ENCODE measurements around the gene ZNG1F.
"Not testable (repeated sequence)": the region's sequence is repeated elsewhere in the genome, so short reads cannot be mapped to it uniquely, and the experiment has no call there.

Gene ZNG1F

DNA sequence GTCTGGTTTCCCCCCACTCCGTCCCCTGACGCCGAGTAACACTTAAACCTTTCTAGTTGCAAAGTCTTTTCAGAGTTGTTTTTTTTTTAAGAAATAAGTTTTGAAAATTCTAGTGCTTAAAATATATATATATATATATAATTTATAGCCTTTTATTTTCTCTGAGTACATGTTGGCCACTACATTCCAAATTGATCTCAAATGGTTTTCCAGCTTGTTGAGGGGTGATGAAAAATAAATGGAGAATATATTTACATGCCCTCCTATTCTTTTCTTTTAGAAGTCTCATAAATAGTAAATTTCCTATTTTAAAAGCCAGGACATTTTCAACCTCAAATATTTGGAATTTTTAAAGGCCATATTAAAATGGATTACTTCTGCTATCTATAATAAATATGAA, 63.2 kb downstream of the ZNG1F start:
- H3K9me3 ChIP-seq (ENCODE audit: insufficient read depth, low read length); H3K4me3 ChIP-seq (ENCODE audit: low read length); H3K4me2 ChIP-seq (ENCODE audit: low read length); H2AFZ ChIP-seq (ENCODE audit: low read depth, low read length); H4K20me1 ChIP-seq (ENCODE audit: insufficient read depth, low read length); H3K27ac ChIP-seq (ENCODE audit: low read length); H3K9ac ChIP-seq (ENCODE audit: low read length); H3K36me3 ChIP-seq (replicated peaks; ENCODE audit: low read depth, low read length); H3K79me2 ChIP-seq (ENCODE audit: low read length); H3K4me1 ChIP-seq (ENCODE audit: low read length); H3K27me3 ChIP-seq (ENCODE audit: low read depth, low read length): not testable (repeated sequence)

DNA sequence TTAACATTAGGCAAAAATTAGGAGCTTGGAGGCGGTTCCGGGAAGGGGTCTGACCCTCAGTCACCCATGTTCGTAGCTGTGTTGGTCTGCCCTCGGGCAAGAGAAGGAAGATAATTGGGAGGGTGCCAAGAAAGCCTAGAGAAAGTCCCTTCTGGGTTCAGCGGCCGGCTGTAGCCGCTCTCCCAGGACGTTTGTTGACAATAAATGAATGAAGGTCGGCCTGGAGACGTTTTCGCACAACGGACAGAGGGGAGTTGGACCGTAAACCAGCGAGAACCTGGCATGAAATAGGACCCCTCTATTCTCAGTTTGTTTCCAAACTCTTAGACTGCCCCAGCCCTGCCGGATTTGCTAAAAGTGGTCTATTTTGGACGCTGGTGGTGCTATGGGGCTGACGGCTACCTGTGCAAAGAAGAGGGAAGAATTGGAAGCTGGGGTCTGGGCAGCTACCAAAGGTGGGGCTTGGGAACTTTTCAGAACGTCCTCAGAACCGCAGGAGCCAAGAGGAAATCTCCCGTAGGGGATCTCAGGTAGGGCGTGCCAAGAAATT, 63.9 kb downstream of the ZNG1F start:
- not testable (repeated sequence) for H3K4me3 ChIP-seq (ENCODE audit: low read length); H3K36me3 ChIP-seq (replicated peaks; ENCODE audit: low read depth, low read length); H3K27me3 ChIP-seq (ENCODE audit: low read depth, low read length); H3K4me2 ChIP-seq (ENCODE audit: low read length); H3K79me2 ChIP-seq (ENCODE audit: low read length); H3K9ac ChIP-seq (ENCODE audit: low read length); H3K4me1 ChIP-seq (ENCODE audit: low read length); H2AFZ ChIP-seq (ENCODE audit: low read depth, low read length); H3K9me3 ChIP-seq (ENCODE audit: insufficient read depth, low read length); H3K27ac ChIP-seq (ENCODE audit: low read length); H4K20me1 ChIP-seq (ENCODE audit: insufficient read depth, low read length)

DNA sequence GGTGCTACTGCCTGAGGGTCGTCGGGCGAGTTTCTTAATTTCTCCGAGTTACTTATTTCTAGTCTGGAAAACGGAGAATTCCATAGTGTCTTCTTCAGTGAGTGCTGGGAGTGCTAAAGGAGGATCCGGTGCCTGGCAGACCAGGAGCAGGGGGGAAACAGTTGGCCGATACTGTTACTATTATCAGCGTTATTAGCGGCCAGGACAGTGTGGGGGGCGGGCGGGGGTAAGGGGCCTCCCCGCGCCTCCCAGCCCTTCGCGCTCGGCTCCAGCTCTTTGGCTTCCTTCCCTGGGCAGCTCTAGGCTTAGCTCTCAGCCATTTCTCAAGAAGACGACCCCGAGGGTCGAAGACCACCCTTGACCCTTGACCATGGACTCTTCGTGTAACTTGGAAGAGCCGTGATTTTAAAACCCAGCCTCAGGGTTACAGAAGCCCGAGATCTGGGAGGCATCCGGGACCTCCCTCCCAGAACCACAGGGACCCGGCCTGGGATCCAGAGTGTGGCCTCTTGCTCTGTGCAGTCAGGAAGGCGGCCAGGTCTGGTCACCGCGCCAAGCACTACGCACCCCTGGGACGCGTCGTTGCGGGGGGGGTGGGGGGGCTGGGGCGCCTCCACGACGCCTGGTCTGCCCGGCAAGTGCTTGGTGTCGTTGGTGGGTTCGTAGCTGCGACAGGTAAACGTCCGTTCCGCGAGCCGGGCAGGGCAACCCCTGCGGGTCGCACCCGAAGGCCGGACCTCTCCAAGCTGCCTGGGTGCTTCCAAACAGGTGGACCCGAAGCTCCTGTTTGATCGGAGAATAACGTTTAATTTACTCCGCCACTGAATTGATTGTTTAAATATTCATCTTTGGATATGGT, 64.6 kb downstream of the ZNG1F start:
- H2AFZ ChIP-seq (ENCODE audit: low read depth, low read length); H3K36me3 ChIP-seq (replicated peaks; ENCODE audit: low read depth, low read length); H3K27me3 ChIP-seq (ENCODE audit: low read depth, low read length); H3K27ac ChIP-seq (ENCODE audit: low read length); H3K4me1 ChIP-seq (ENCODE audit: low read length); H3K9me3 ChIP-seq (ENCODE audit: insufficient read depth, low read length); H3K79me2 ChIP-seq (ENCODE audit: low read length); H4K20me1 ChIP-seq (ENCODE audit: insufficient read depth, low read length); H3K4me2 ChIP-seq (ENCODE audit: low read length); H3K9ac ChIP-seq (ENCODE audit: low read length); H3K4me3 ChIP-seq (ENCODE audit: low read length): not testable (repeated sequence)

DNA sequence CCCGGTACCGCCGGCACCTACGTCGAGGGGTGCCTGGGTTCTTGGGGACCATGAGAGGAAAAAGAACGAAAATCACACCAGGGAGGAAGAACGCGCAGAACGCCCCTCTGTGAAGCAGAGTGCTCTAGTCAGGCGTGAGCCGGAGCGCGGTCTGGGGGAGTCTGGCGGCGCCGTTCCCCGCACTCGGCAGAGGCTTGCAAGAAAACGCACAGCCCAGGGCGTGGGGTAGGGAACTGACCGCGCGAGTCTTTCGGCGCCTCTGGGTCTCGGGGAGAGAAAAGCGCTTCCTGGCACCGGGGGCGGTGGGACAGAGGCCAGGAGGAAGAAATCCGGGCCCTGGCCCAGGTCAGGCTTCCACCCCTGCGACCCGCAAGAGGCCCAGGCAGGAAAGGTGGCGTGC, 65.3 kb downstream of the ZNG1F start:
- not testable (repeated sequence) for H3K4me3 ChIP-seq (ENCODE audit: low read length); H4K20me1 ChIP-seq (ENCODE audit: insufficient read depth, low read length); H3K36me3 ChIP-seq (replicated peaks; ENCODE audit: low read depth, low read length); H3K27ac ChIP-seq (ENCODE audit: low read length); H3K4me2 ChIP-seq (ENCODE audit: low read length); H3K9ac ChIP-seq (ENCODE audit: low read length); H3K27me3 ChIP-seq (ENCODE audit: low read depth, low read length); H2AFZ ChIP-seq (ENCODE audit: low read depth, low read length); H3K79me2 ChIP-seq (ENCODE audit: low read length); H3K9me3 ChIP-seq (ENCODE audit: insufficient read depth, low read length); H3K4me1 ChIP-seq (ENCODE audit: low read length)

DNA sequence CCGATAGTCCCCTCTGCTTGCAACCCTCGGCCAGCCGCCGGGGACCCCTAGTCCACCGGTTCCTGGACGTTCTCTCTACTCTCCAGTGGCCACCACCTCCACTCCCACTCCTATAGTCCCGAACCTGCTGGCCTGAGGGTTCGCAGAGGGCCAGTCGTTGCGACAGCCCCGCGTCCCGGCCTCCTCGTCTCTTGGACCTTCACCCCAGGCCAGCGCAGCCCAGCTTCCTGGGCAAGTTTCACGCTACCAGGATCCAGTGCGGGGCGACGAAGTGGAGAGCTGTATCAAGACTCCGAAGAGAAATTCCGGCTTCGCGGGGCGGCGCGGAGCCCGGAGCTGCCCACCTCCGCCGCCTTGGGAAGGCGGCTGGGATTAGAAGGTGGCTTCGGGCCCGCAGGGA, 65.7 kb downstream of the ZNG1F start:
- not testable (repeated sequence) for H3K4me3 ChIP-seq (ENCODE audit: low read length); H3K4me2 ChIP-seq (ENCODE audit: low read length); H3K36me3 ChIP-seq (replicated peaks; ENCODE audit: low read depth, low read length); H4K20me1 ChIP-seq (ENCODE audit: insufficient read depth, low read length); H3K9ac ChIP-seq (ENCODE audit: low read length); H3K27me3 ChIP-seq (ENCODE audit: low read depth, low read length); H3K4me1 ChIP-seq (ENCODE audit: low read length); H3K27ac ChIP-seq (ENCODE audit: low read length); H3K9me3 ChIP-seq (ENCODE audit: insufficient read depth, low read length); H3K79me2 ChIP-seq (ENCODE audit: low read length); H2AFZ ChIP-seq (ENCODE audit: low read depth, low read length)

DNA sequence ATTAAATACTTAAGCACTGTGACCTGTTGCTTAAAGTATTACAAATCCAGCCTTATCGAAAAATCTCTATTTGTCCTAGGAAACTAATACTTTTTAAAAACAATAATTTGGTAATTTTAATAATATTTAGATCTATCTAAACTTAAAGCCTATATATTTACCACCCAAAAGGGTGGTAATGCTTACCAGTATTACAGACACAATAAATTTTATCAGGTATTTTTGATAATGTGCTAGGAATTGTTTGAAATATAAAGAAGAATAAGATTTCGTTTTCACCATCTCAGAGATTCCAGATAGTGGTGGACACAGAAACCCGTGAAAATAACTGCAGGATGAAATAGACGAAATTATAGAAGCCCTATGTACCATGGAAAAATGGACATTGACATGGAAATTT, 68.4 kb downstream of the ZNG1F start:
- not testable (repeated sequence) for H3K4me3 ChIP-seq (ENCODE audit: low read length); H3K4me1 ChIP-seq (ENCODE audit: low read length); H4K20me1 ChIP-seq (ENCODE audit: insufficient read depth, low read length); H3K4me2 ChIP-seq (ENCODE audit: low read length); H3K9me3 ChIP-seq (ENCODE audit: insufficient read depth, low read length); H3K79me2 ChIP-seq (ENCODE audit: low read length); H2AFZ ChIP-seq (ENCODE audit: low read depth, low read length); H3K27ac ChIP-seq (ENCODE audit: low read length); H3K9ac ChIP-seq (ENCODE audit: low read length); H3K36me3 ChIP-seq (replicated peaks; ENCODE audit: low read depth, low read length); H3K27me3 ChIP-seq (ENCODE audit: low read depth, low read length)

DNA sequence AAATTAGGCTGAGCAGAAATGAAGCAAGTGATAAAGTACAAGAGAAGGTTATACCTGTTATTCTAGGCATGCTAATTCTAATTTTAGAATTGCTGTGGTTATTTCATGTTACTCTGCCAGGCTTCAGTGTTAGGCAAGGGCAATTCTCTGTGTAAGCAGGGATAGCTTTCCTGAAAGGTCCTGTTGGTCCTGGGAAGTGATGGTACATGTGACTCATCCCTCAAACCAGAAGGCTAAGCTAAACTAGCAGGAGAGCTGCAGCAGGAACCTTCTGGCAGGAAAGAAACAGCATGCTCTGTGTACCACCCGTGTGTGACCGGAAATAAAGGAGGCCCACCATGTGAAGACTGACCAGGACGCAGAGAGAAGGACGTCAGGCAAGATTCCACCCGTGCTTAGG, 69.4 kb downstream of the ZNG1F start:
- not testable (repeated sequence) for H3K9ac ChIP-seq (ENCODE audit: low read length); H3K36me3 ChIP-seq (replicated peaks; ENCODE audit: low read depth, low read length); H2AFZ ChIP-seq (ENCODE audit: low read depth, low read length); H4K20me1 ChIP-seq (ENCODE audit: insufficient read depth, low read length); H3K4me2 ChIP-seq (ENCODE audit: low read length); H3K4me1 ChIP-seq (ENCODE audit: low read length); H3K4me3 ChIP-seq (ENCODE audit: low read length); H3K27me3 ChIP-seq (ENCODE audit: low read depth, low read length); H3K9me3 ChIP-seq (ENCODE audit: insufficient read depth, low read length); H3K27ac ChIP-seq (ENCODE audit: low read length); H3K79me2 ChIP-seq (ENCODE audit: low read length)

DNA sequence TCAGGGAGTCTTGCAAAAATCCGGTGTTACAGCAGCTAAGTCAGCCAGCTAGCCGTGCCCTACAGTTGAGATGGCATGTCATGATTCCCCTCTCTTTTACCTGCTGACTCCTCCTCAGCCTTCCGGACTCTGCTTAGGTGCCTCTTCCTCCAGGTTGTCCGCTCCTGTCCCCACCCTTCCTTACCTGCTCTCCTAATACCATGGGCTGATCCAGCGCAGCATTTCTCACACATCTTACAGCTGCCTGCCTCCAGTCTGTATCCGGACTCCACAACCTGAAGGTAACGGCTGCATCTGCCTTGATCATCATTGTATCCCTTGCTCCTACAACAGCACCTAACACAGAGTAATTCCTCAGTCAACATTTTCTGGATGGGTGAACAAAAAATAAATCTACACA, 69.8 kb downstream of the ZNG1F start:
- H3K36me3 ChIP-seq (replicated peaks; ENCODE audit: low read depth, low read length); H3K9ac ChIP-seq (ENCODE audit: low read length); H3K9me3 ChIP-seq (ENCODE audit: insufficient read depth, low read length); H3K79me2 ChIP-seq (ENCODE audit: low read length); H3K27ac ChIP-seq (ENCODE audit: low read length); H3K4me2 ChIP-seq (ENCODE audit: low read length); H4K20me1 ChIP-seq (ENCODE audit: insufficient read depth, low read length); H3K27me3 ChIP-seq (ENCODE audit: low read depth, low read length); H2AFZ ChIP-seq (ENCODE audit: low read depth, low read length); H3K4me3 ChIP-seq (ENCODE audit: low read length); H3K4me1 ChIP-seq (ENCODE audit: low read length): not testable (repeated sequence)

DNA sequence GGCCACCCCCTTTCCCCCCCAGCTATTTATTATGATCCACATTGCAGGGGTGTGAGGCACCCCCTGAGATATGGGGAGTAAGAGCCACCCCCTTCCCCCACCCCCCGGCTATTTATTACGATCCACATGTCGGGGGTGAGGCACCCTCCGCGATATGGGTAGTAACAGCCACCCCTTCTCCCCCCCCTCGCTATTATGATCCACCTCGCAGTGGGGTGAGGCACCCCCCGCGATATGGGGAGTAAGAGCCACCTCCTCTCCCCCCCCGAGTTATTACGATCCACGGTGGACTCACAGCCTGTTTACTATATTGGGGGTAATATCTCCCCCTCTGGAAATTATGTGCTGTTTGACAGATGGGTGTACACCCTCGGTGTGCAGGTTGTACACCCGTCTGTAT, 75.8 kb downstream of the ZNG1F start:
- H3K27ac ChIP-seq (ENCODE audit: low read length); H3K36me3 ChIP-seq (replicated peaks; ENCODE audit: low read depth, low read length); H2AFZ ChIP-seq (ENCODE audit: low read depth, low read length); H3K27me3 ChIP-seq (ENCODE audit: low read depth, low read length); H3K4me3 ChIP-seq (ENCODE audit: low read length); H3K9ac ChIP-seq (ENCODE audit: low read length); H3K4me2 ChIP-seq (ENCODE audit: low read length); H4K20me1 ChIP-seq (ENCODE audit: insufficient read depth, low read length); H3K4me1 ChIP-seq (ENCODE audit: low read length); H3K79me2 ChIP-seq (ENCODE audit: low read length); H3K9me3 ChIP-seq (ENCODE audit: insufficient read depth, low read length): not testable (repeated sequence)

DNA sequence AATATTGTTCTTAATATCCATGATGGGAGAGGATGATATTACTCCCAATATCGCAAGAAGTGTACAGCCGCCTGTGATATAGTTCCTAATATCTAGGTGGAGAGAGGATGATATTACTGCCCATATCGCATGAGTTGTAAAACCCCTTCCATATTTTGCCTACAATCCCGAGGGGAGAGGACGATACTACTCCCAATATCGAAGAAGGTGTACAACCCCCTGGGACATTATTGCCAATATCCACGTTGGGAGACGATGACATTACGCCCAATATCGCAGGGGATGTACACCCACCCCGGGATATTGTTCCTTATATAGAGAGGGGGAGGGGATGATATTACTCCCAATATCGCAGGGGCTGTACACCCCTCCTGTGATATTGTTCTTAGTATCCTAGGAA, 77.7 kb downstream of the ZNG1F start:
- not testable (repeated sequence) for H3K27ac ChIP-seq (ENCODE audit: low read length); H2AFZ ChIP-seq (ENCODE audit: low read depth, low read length); H3K36me3 ChIP-seq (replicated peaks; ENCODE audit: low read depth, low read length); H4K20me1 ChIP-seq (ENCODE audit: insufficient read depth, low read length); H3K4me2 ChIP-seq (ENCODE audit: low read length); H3K79me2 ChIP-seq (ENCODE audit: low read length); H3K27me3 ChIP-seq (ENCODE audit: low read depth, low read length); H3K9ac ChIP-seq (ENCODE audit: low read length); H3K4me1 ChIP-seq (ENCODE audit: low read length); H3K4me3 ChIP-seq (ENCODE audit: low read length); H3K9me3 ChIP-seq (ENCODE audit: insufficient read depth, low read length)
